IMR-90 (cell line): ENCODE results near the gene PAK6. TPM values are rescaled to one million over a fixed set of nuclear protein-coding genes. Genes with fewer than 3 reads are reported as not detected.

Experiments
- ATAC-seq: fragments of 200-7000 bp; cut with Tn5 transposase; 2 replicates; pipeline ENCODE4 v1.9.1; 2020; ENCODE audit warnings: low read depth, mild to moderate bottlenecking, moderate library complexity
- BruUV-seq: library from RNA; stranded (reverse); fragments of 400-500 nt; replicated peaks from 2 replicates; lab custom pipeline; 2021; lab: Mats Ljungman, UMichigan
- CTCF ChIA-PET: fragments of 300-600 bp; formaldehyde crosslinking; extraction: SDS; loops from one replicate; lab custom pipeline; 2021; ENCODE audit warnings: antibody characterized with exemption; lab: Yijun Ruan, JAX
- POLR2A ChIA-PET: fragments of 300-600 bp; sonication (Branson Sonifier 250); formaldehyde crosslinking; loops from one replicate; lab custom pipeline; 2022; ENCODE audit warnings: antibody characterized with exemption; ENCODE audit not compliant: unreplicated experiment; lab: Charles Lee
- DNase-seq: peaks from one replicate; pipeline ENCODE4 v3.0.0; 2013
- H2AFZ ChIP-seq: replicated peaks from 2 replicates; pipeline ENCODE3; 2013; ENCODE audit warnings: low read length, mild to moderate bottlenecking; ENCODE audit not compliant: poor library complexity
- H2AK5ac ChIP-seq: 2 replicates; pipeline ENCODE4 v1.6.1; 2013; ENCODE audit warnings: low read depth, low read length, inconsistent platforms
- H2AK9ac ChIP-seq: replicated peaks from 2 replicates; pipeline ENCODE3; 2013; ENCODE audit warnings: mild to moderate bottlenecking, low read depth, low read length, moderate library complexity; ENCODE audit not compliant: poor library complexity
- H2BK120ac ChIP-seq: 2 replicates; pipeline ENCODE4 v1.6.1; 2013; ENCODE audit warnings: low read depth, low read length, inconsistent platforms
- H2BK15ac ChIP-seq: 3 replicates; pipeline ENCODE4 v1.6.1; 2013; ENCODE audit warnings: low read depth, low read length, inconsistent platforms
- H2BK20ac ChIP-seq: 2 replicates; pipeline ENCODE4 v1.6.1; 2013; ENCODE audit warnings: low read depth, mild to moderate bottlenecking, inconsistent platforms, low read length, moderate library complexity
- H2BK5ac ChIP-seq: 2 replicates; pipeline ENCODE4 v1.6.1; 2013; ENCODE audit warnings: mild to moderate bottlenecking, low read depth, low read length, inconsistent platforms; ENCODE audit not compliant: poor library complexity, severe bottlenecking
- H3K14ac ChIP-seq: replicated peaks from 2 replicates; pipeline ENCODE4 v1.6.1; 2013; ENCODE audit warnings: low read depth, low read length, inconsistent platforms
- H3K18ac ChIP-seq: 2 replicates; pipeline ENCODE4 v1.6.1; 2013; ENCODE audit warnings: low read depth, low read length, control low read depth
- H3K23ac ChIP-seq: 2 replicates; pipeline ENCODE4 v1.6.1; 2013; ENCODE audit warnings: low read depth, low read length, inconsistent platforms
- H3K27ac ChIP-seq: 2 replicates; pipeline ENCODE4 v1.5.1; 2013; ENCODE audit warnings: mild to moderate bottlenecking, control low read depth, low read length; ENCODE audit not compliant: insufficient read depth
- H3K27me3 ChIP-seq: 2 replicates; pipeline ENCODE4 v1.6.1; 2013; ENCODE audit warnings: low read length; ENCODE audit not compliant: control insufficient read depth, insufficient read depth
- H3K36me3 ChIP-seq: 2 replicates; pipeline ENCODE4 v1.6.1; 2013; ENCODE audit warnings: low read length, mixed read lengths; ENCODE audit not compliant: control insufficient read depth, insufficient read depth
- H3K4ac ChIP-seq: 2 replicates; pipeline ENCODE4 v1.6.1; 2013; ENCODE audit warnings: low read depth, low read length, inconsistent platforms
- H3K4me1 ChIP-seq: 2 replicates; pipeline ENCODE4 v1.6.1; 2013; ENCODE audit warnings: low read length, mixed read lengths; ENCODE audit not compliant: control insufficient read depth, insufficient read depth
- H3K4me2 ChIP-seq: 2 replicates; pipeline ENCODE4 v1.6.1; 2013; ENCODE audit warnings: low read depth, mild to moderate bottlenecking, control low read depth, low read length, moderate library complexity
- H3K4me3 ChIP-seq: 2 replicates; pipeline ENCODE4 v1.5.1; 2013; ENCODE audit warnings: low read depth, mild to moderate bottlenecking, control low read depth, low read length, moderate library complexity; ENCODE audit not compliant: insufficient read depth
- H3K56ac ChIP-seq: 2 replicates; pipeline ENCODE4 v1.6.1; 2013; ENCODE audit warnings: low read length, inconsistent platforms; ENCODE audit not compliant: insufficient read depth; ENCODE audit errors: extremely low read depth
- H3K79me1 ChIP-seq, 2 experiments: 2 replicates each; pipeline ENCODE4 v1.6.1; 2013; ENCODE audit warnings: low read length in 2 of 2, inconsistent platforms in 1 of 2, low read depth in 1 of 2
- H3K9ac ChIP-seq: 2 replicates; pipeline ENCODE4 v1.6.1; 2013; ENCODE audit warnings: low read depth, low read length, control low read depth
- H3K9me1 ChIP-seq: 2 replicates; pipeline ENCODE4 v1.6.1; 2013; ENCODE audit warnings: low read length, inconsistent platforms; ENCODE audit not compliant: insufficient read depth
- H3K9me3 ChIP-seq: 2 replicates; pipeline ENCODE4 v1.6.1; 2013; ENCODE audit warnings: low read length; ENCODE audit not compliant: control insufficient read depth, insufficient read depth
- H4K20me1 ChIP-seq: 2 replicates; pipeline ENCODE4 v1.6.1; 2013; ENCODE audit warnings: low read length, inconsistent platforms; ENCODE audit not compliant: insufficient read depth
- H4K5ac ChIP-seq: 2 replicates; pipeline ENCODE4 v1.6.1; 2013; ENCODE audit warnings: mild to moderate bottlenecking, low read depth, low read length, control low read depth
- H4K8ac ChIP-seq, 2 experiments: 2 replicates each; pipeline ENCODE4 v1.6.1; 2013; ENCODE audit warnings: low read depth in 2 of 2, low read length in 2 of 2, control low read depth in 1 of 2, inconsistent platforms in 1 of 2
- H4K91ac ChIP-seq: 2 replicates; pipeline ENCODE4 v1.6.1; 2013; ENCODE audit warnings: low read depth, low read length, inconsistent platforms; ENCODE audit not compliant: insufficient read depth
- BHLHE40 ChIP-seq: fragments of 150-350 bp; IDR thresholded peaks from 2 replicates; pipeline ENCODE4 v1.6.1; 2016; ENCODE audit warnings: mild to moderate bottlenecking, low read depth, low read length
- CHD1 ChIP-seq: IDR thresholded peaks from 2 replicates; pipeline ENCODE4 v1.6.1; 2012; ENCODE audit warnings: low read depth, low read length, improper control_type of control experiment
- CTCF ChIP-seq: conservative IDR thresholded peaks from 2 replicates; pipeline ENCODE4 v1.5.1; 2012; ENCODE audit warnings: mild to moderate bottlenecking, low read depth, low read length, improper control_type of control experiment
- ELK1 ChIP-seq: fragments of 150-350 bp; IDR thresholded peaks from 2 replicates; pipeline ENCODE4 v1.6.1; 2016; ENCODE audit warnings: low read depth, mild to moderate bottlenecking, low read length, moderate library complexity, borderline replicate concordance
- FOS ChIP-seq: fragments of 150-350 bp; IDR thresholded peaks from 2 replicates; pipeline ENCODE4 v1.6.1; 2016; ENCODE audit warnings: low read depth, low read length
- MAFK ChIP-seq: IDR thresholded peaks from 2 replicates; pipeline ENCODE4 v1.6.1; 2012; ENCODE audit warnings: low read depth, low read length, improper control_type of control experiment
- MAZ ChIP-seq: IDR thresholded peaks from 2 replicates; pipeline ENCODE4 v1.6.1; 2012; ENCODE audit warnings: low read depth, mild to moderate bottlenecking, low read length, improper control_type of control experiment, moderate library complexity, borderline replicate concordance
- MXI1 ChIP-seq: IDR thresholded peaks from 2 replicates; pipeline ENCODE4 v1.6.1; 2012; ENCODE audit warnings: low read depth, mild to moderate bottlenecking, low read length, moderate library complexity, borderline replicate concordance
- NFE2L2 ChIP-seq: fragments of 150-350 bp; IDR thresholded peaks from 2 replicates; pipeline ENCODE4 v1.6.1; 2016; ENCODE audit warnings: low read depth, mild to moderate bottlenecking, low read length
- POLR2A ChIP-seq: IDR thresholded peaks from 2 replicates; pipeline ENCODE4 v1.6.1; 2012; ENCODE audit warnings: mild to moderate bottlenecking, low read depth, low read length
- RAD21 ChIP-seq: IDR thresholded peaks from 2 replicates; pipeline ENCODE4 v1.6.1; 2012; ENCODE audit warnings: low read length, improper control_type of control experiment
- RCOR1 ChIP-seq: IDR thresholded peaks from 2 replicates; pipeline ENCODE4 v1.6.1; 2012; ENCODE audit warnings: mild to moderate bottlenecking, low read length, improper control_type of control experiment; ENCODE audit not compliant: insufficient replicate concordance
- RFX5 ChIP-seq: IDR thresholded peaks from 2 replicates; pipeline ENCODE4 v1.8.0; 2012; ENCODE audit warnings: low read depth, mild to moderate bottlenecking, low read length, moderate library complexity
- SMC3 ChIP-seq: fragments of 150-350 bp; IDR thresholded peaks from 2 replicates; pipeline ENCODE4 v1.6.1; 2016; ENCODE audit warnings: low read depth, mild to moderate bottlenecking, antibody characterized with exemption, low read length, moderate library complexity
- WGBS, 2 experiments: methylation state at CpG; one replicate each; pipeline versions ENCODE4 v1.1.5 to v1.1.7; 2013; ENCODE audit warnings: missing lambda C conversion rate in 2 of 2; ENCODE audit not compliant: insufficient read length in 1 of 2; ENCODE audit errors: extremely low coverage in 2 of 2; 5-methylcytosine and 5-hydroxymethylcytosine counted together
- dilution Hi-C: fragments of 300-500 bp; cut with HindIII; formaldehyde crosslinking; loops from one replicate; pipeline ENCODE4 v1.14.3; 2018; ENCODE audit warnings: low sequenced_read_pairs; ENCODE audit not compliant: unreplicated experiment
- in situ Hi-C: fragments of 300-500 bp; cut with MboI; formaldehyde crosslinking; loops from 3 replicates; pipeline ENCODE4 v1.14.3; 2019; ENCODE audit warnings: low sequenced_read_pairs, inconsistent platforms, mixed read lengths
- intact Hi-C: fragments of 100-400 bp; cut with micrococcal nuclease; formaldehyde crosslinking; loops from 2 replicates; pipeline ENCODE4 v1.10.0; 2022
- polyA plus RNA-seq, 3 experiments: library from polyadenylated mRNA; depleted of rRNA; stranded (reverse); fragments of >200 nt; gene quantifications; 2 replicates each; pipeline ENCODE4 v1.2.3, GENCODE V29; 2012; ENCODE audit warnings: low replicate concordance in 1 of 3
- total RNA-seq: library from RNA; depleted of rRNA; stranded (reverse); fragments of >200 nt; gene quantifications from 2 replicates; pipeline ENCODE4 v1.2.3, GENCODE V29; 2012
- TF ChIP-seq, protein P1 (sequence below): fragments of 150-350 bp; IDR thresholded peaks from 2 replicates; pipeline ENCODE4 v1.6.1; 2017; ENCODE audit warnings: mild to moderate bottlenecking, antibody characterized with exemption, low read length, low read depth

Gene PAK6
- total and polyA plus RNA-seq, 2 of the 4 experiments (the other 2 are of a cell fraction), result 0.21 TPM; not detected in 1

- Histone ChIP-seq H3K18ac (no peak overlapping the region), H2BK120ac (no peak overlapping the region), H3K27ac (no peak overlapping the region), H2BK15ac (no peak overlapping the region), H3K4me2 (no peak overlapping the region), H3K14ac (no peak overlapping the region), H3K4ac (no peak overlapping the region), H2BK5ac (no peak overlapping the region), H3K4me3 (no peak overlapping the region), H4K91ac (no peak overlapping the region), H2AK5ac (no peak overlapping the region), H3K79me1 (no peaks in the 10 kb centered on the region), H3K9me3 (no peaks in the 10 kb centered on the region), H3K23ac (no peak overlapping the region), H3K9ac (no peak overlapping the region), H4K5ac (no peak overlapping the region), H2AFZ (peak overlapping the region; percentile 14), H2BK20ac (no peak overlapping the region), H3K4me1 (no peaks in the 10 kb centered on the region), H3K9me1 (no peaks in the 10 kb centered on the region), H3K36me3 (no peaks in the 10 kb centered on the region), H3K56ac (no peak overlapping the region), H4K20me1 (no peaks in the 10 kb centered on the region), H4K8ac (no peak overlapping the region), H3K27me3 (peaks cover 32% of the 10 kb centered on the region), H2AK9ac (peak overlapping the region; percentile 39)
- 88% methylated on average over 3 of the region's 7 CpGs; no CpG with 5 or more reads in 1 of the 2 experiments for WGBS, 2 experiments
- DNase-seq (no peak), ATAC-seq (no peak)
- TF ChIP-seq RCOR1, result no peak
- TF ChIP-seq, protein P1, sequence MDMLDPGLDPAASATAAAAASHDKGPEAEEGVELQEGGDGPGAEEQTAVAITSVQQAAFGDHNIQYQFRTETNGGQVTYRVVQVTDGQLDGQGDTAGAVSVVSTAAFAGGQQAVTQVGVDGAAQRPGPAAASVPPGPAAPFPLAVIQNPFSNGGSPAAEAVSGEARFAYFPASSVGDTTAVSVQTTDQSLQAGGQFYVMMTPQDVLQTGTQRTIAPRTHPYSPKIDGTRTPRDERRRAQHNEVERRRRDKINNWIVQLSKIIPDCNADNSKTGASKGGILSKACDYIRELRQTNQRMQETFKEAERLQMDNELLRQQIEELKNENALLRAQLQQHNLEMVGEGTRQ, result no peak
- no peak for TF ChIP-seq FOS
- no peak for TF ChIP-seq BHLHE40
- TF ChIP-seq SMC3, result no peak
- TF ChIP-seq CHD1, result no peak
- TF ChIP-seq MAZ, result no peak
- no peak for TF ChIP-seq POLR2A
- TF ChIP-seq ELK1, result no peak
- no peak for TF ChIP-seq MXI1
- no peak for TF ChIP-seq CTCF
- TF ChIP-seq RFX5, result no peak
- no peak for TF ChIP-seq NFE2L2
- TF ChIP-seq RAD21, result no peak
- TF ChIP-seq MAFK, result no peak
- no TSS peak for BruUV-seq
- ChIA-PET CTCF (interaction anchor here (6.0 kb wide), 1 partner anchor 58 kb away, joined by 81 read pairs; no protein-coding TSS in a partner anchor), POLR2A (no interaction called here)
- dilution Hi-C loops (no loop called here), in situ Hi-C loops (loop anchor here (5.0 kb wide), 1 partner anchor 151 kb away; no protein-coding TSS in a partner anchor), intact Hi-C loops (no loop called here)
These were observed 37.1 kb downstream of the PAK6 start for GRCh38 chr15:40275954-40276353.
